Erythroblast (primary cell): ENCODE measurements around the gene IFIT2.

Source experiments
- GATA1 ChIP-seq: IDR thresholded peaks from 2 replicates; pipeline ENCODE4 v1.6.1; 2011; ENCODE audit warnings: low read depth, mild to moderate bottlenecking, control low read depth, low read length, moderate library complexity
- POLR2A ChIP-seq: IDR thresholded peaks from 2 replicates; pipeline ENCODE4 v1.6.1; 2011; ENCODE audit warnings: mild to moderate bottlenecking, low read length

GRCh38 chr10:89283025-89283935 lies 18.6 kb upstream of the IFIT2 start:
- TF ChIP-seq POLR2A = no peak
- no peak for TF ChIP-seq GATA1
